WTC11 (cell line): Measurements from ENCODE around the gene SMYD1. TPM values are rescaled to one million over a fixed set of nuclear protein-coding genes. Genes with fewer than 3 reads are reported as not detected.
"Not testable (repeated sequence)": the region's sequence is repeated elsewhere in the genome, so short reads cannot be mapped to it uniquely, and the experiment has no call there.

Experiments
- ATAC-seq: fragments of 200-7000 bp; cut with Tn5 transposase; 2 replicates; pipeline ENCODE4 v1.10.0; 2021; ENCODE audit warnings: mild to moderate bottlenecking, moderate library complexity
- CTCF ChIA-PET: fragments of 300-600 bp; sonication (Branson Sonifier 250); formaldehyde crosslinking; loops from one replicate; lab custom pipeline; 2021; ENCODE audit warnings: antibody characterized with exemption; lab: Charles Lee
- POLR2A ChIA-PET: fragments of 350-600 bp; sonication (Branson Sonifier 250); formaldehyde crosslinking; loops from one replicate; lab custom pipeline; 2021; ENCODE audit warnings: antibody characterized with exemption; lab: Charles Lee
- DNase-seq: peaks from one replicate; pipeline ENCODE4 v3.0.0; 2021; ENCODE audit warnings: low spot score
- H3K27ac Mint-ChIP-seq: 2 replicates; pipeline ENCODE4 v1.8.0; 2021; ENCODE audit warnings: mixed read lengths
- H3K27me3 Mint-ChIP-seq: 2 replicates; pipeline ENCODE4 v1.8.0; 2021; ENCODE audit warnings: low read depth, mild to moderate bottlenecking, moderate library complexity, mixed read lengths
- H3K36me3 Mint-ChIP-seq: 2 replicates; pipeline ENCODE4 v1.8.0; 2021; ENCODE audit warnings: mixed read lengths
- H3K4me1 Mint-ChIP-seq: 2 replicates; pipeline ENCODE4 v1.8.0; 2022; ENCODE audit warnings: mixed read lengths
- H3K4me3 Mint-ChIP-seq: 2 replicates; pipeline ENCODE4 v1.8.0; 2021; ENCODE audit warnings: mild to moderate bottlenecking, moderate library complexity, mixed read lengths
- H3K9me3 Mint-ChIP-seq: 2 replicates; pipeline ENCODE4 v1.8.0; 2021; ENCODE audit warnings: mixed read lengths
- AR ChIP-seq: fragments of 250-450 bp; sonication (Bioruptor Pico); IDR thresholded peaks from 2 replicates; pipeline ENCODE4 v1.9.0; 2021; ENCODE audit warnings: mild to moderate bottlenecking
- CREB1 ChIP-seq: sonication (generic); formaldehyde crosslinking; IDR thresholded peaks from 2 replicates; pipeline ENCODE4 v1.8.0; 2023; ENCODE audit warnings: mild to moderate bottlenecking, missing genetic modification reagents
- CREM ChIP-seq: sonication (generic); formaldehyde crosslinking; IDR thresholded peaks from 2 replicates; pipeline ENCODE4 v1.8.1; 2022; ENCODE audit warnings: mild to moderate bottlenecking, missing genetic modification reagents, moderate library complexity
- ESRRA ChIP-seq: sonication (generic); formaldehyde crosslinking; IDR thresholded peaks from 2 replicates; pipeline ENCODE4 v1.8.1; 2022; ENCODE audit warnings: mild to moderate bottlenecking, missing genetic modification reagents, borderline replicate concordance
- FOXK1 ChIP-seq: sonication (generic); formaldehyde crosslinking; IDR thresholded peaks from 2 replicates; pipeline ENCODE4 v1.8.0; 2022; ENCODE audit warnings: mild to moderate bottlenecking, moderate library complexity, missing genetic modification reagents
- GABPB1 ChIP-seq: sonication (generic); formaldehyde crosslinking; IDR thresholded peaks from 2 replicates; pipeline ENCODE4 v1.8.1; 2023; ENCODE audit warnings: mild to moderate bottlenecking, missing genetic modification reagents
- HMGA2 ChIP-seq: fragments of 250-450 bp; sonication (Bioruptor Pico); IDR thresholded peaks from 2 replicates; pipeline ENCODE4 v1.4.0; 2021; ENCODE audit warnings: mild to moderate bottlenecking, moderate library complexity
- IRF1 ChIP-seq: sonication (generic); formaldehyde crosslinking; IDR thresholded peaks from 2 replicates; pipeline ENCODE4 v1.8.0; 2023; ENCODE audit warnings: missing genetic modification reagents
- MYBL2 ChIP-seq: sonication (generic); formaldehyde crosslinking; IDR thresholded peaks from 2 replicates; pipeline ENCODE4 v1.8.1; 2023; ENCODE audit warnings: mild to moderate bottlenecking, moderate library complexity, missing genetic modification reagents
- NFYB ChIP-seq: sonication (generic); formaldehyde crosslinking; conservative IDR thresholded peaks from 2 replicates; pipeline ENCODE4 v1.8.0; 2022; ENCODE audit warnings: low read depth, missing genetic modification reagents
- NR2C2 ChIP-seq: sonication (generic); formaldehyde crosslinking; IDR thresholded peaks from 2 replicates; pipeline ENCODE4 v1.8.0; 2022; ENCODE audit warnings: mild to moderate bottlenecking, missing genetic modification reagents
- OVOL2 ChIP-seq: fragments of 250-450 bp; sonication (Bioruptor Pico); IDR thresholded peaks from 2 replicates; pipeline ENCODE4 v1.9.0; 2021; ENCODE audit warnings: mild to moderate bottlenecking, borderline replicate concordance
- ZNF317 ChIP-seq: sonication (generic); formaldehyde crosslinking; IDR thresholded peaks from 2 replicates; pipeline ENCODE4 v1.8.1; 2023; ENCODE audit warnings: low read depth, mild to moderate bottlenecking, moderate library complexity, missing genetic modification reagents, borderline replicate concordance
- ZNF425 ChIP-seq: fragments of 250-450 bp; sonication (Bioruptor Pico); conservative IDR thresholded peaks from 2 replicates; pipeline ENCODE4 v1.9.0; 2021; ENCODE audit warnings: mild to moderate bottlenecking
- ZNF532 ChIP-seq: fragments of 250-450 bp; sonication (Bioruptor Pico); IDR thresholded peaks from 2 replicates; pipeline ENCODE4 v1.9.0; 2021; ENCODE audit warnings: mild to moderate bottlenecking, borderline replicate concordance
- ZSCAN18 ChIP-seq: fragments of 250-450 bp; sonication (Bioruptor Pico); IDR thresholded peaks from 2 replicates; pipeline ENCODE4 v2.1.2; 2022; ENCODE audit warnings: mild to moderate bottlenecking, moderate library complexity
- total RNA-seq: library from RNA; stranded (reverse); gene quantifications from 3 replicates; pipeline ENCODE4 v1.2.3, GENCODE V29; 2021

Gene SMYD1
- total RNA-seq, 1 experiment from 2014 or later: not detected

- DNase-seq (no peak), ATAC-seq (no peak)
- no peak for TF ChIP-seq CREB1 (CRISPR knock-in tag)
- TF ChIP-seq IRF1 (CRISPR knock-in tag): no peak
- no peak for TF ChIP-seq ZSCAN18 (CRISPR knock-in tag)
- TF ChIP-seq ESRRA (CRISPR knock-in tag): no peak
- no peak for TF ChIP-seq AR (CRISPR knock-in tag)
- no peak for TF ChIP-seq HMGA2 (CRISPR knock-in tag)
- no peak for TF ChIP-seq NR2C2 (CRISPR knock-in tag)
- TF ChIP-seq ZNF425 (CRISPR knock-in tag): no peak
- no peak for TF ChIP-seq CREM
- no peak for TF ChIP-seq ZNF317 (CRISPR knock-in tag)
- no peak for TF ChIP-seq ZNF532 (CRISPR knock-in tag)
- no peak for TF ChIP-seq NFYB (CRISPR knock-in tag)
- no peak for TF ChIP-seq OVOL2
- TF ChIP-seq MYBL2 (CRISPR knock-in tag): no peak
- TF ChIP-seq FOXK1: no peak
- TF ChIP-seq GABPB1 (CRISPR knock-in tag): no peak
- no peaks in the 10 kb centered on the region for H3K27me3 Mint-ChIP-seq
- H3K27ac Mint-ChIP-seq: no peak overlapping the region
- H3K4me3 Mint-ChIP-seq: no peak overlapping the region
- H3K4me1 Mint-ChIP-seq: peaks cover 23% of the 10 kb centered on the region
- CTCF ChIA-PET: interaction anchor here (0.9 to 2.4 kb wide), 2 partner anchors 18 to 40 kb away, joined by 3 to 14 read pairs; no protein-coding TSS in a partner anchor
- POLR2A ChIA-PET: interaction anchor here (0.6 kb wide), 1 partner anchor 55 kb away, joined by 5 read pairs; no protein-coding TSS in a partner anchor
- H3K36me3 Mint-ChIP-seq: no peaks in the 10 kb centered on the region
- no peaks in the 10 kb centered on the region for H3K9me3 Mint-ChIP-seq
Measured at GRCh38 chr2:88042476-88042875, 25.1 kb upstream of the SMYD1 start.

GRCh38 chr2:88045561-88045960 lies 22.1 kb upstream of the SMYD1 start:
- H3K9me3 Mint-ChIP-seq, H3K4me3 Mint-ChIP-seq, H3K36me3 Mint-ChIP-seq, DNase-seq, POLR2A ChIA-PET, ATAC-seq, H3K27me3 Mint-ChIP-seq, H3K27ac Mint-ChIP-seq: not testable (repeated sequence)
- CTCF ChIA-PET: interaction anchor here (1.3 kb wide), 1 partner anchor 15 kb away, joined by 6 read pairs; no protein-coding TSS in a partner anchor
- peaks cover 19% of the 10 kb centered on the region for H3K4me1 Mint-ChIP-seq
